ENCODE data around the gene RIC3.

Gene RIC3

DNA sequence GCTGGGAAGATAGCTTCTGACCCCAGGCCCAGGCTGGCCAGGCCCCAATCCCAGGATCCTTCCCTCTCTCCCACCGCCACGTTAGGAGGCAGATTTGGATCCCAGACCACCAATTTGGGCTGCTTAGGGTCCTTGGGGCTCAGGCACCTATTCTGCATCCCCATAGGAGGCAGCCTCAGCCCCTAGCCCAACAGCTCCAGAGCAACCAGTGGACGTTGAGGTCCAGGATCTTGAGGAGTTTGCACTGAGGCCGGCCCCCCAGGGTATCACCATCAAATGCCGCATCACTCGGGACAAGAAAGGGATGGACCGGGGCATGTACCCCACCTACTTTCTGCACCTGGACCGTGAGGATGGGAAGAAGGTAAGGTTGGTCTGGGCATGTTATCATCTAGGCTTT lies 71.8 kb downstream of the RIC3 start:
- H2AFZ ChIP-seq (ENCODE audit: low read length) = no peak overlapping the region

GRCh38 chr11:8096575-8096974 lies 72.2 kb downstream of the RIC3 start:
- H3K4me2 ChIP-seq (ENCODE audit: low read depth, low read length) = no peak overlapping the region
- H4K20me1 ChIP-seq (ENCODE audit: insufficient read depth, low read length) = no peaks in the 10 kb centered on the region
- TF ChIP-seq EZH2 (optimal IDR thresholded peaks at IDR 0.05; ENCODE audit: low read depth, low read length) (no peak), CTCF (IDR thresholded peaks at IDR 0.05; ENCODE audit: low read length) (no peak), EZH2phosphoT487 (IDR thresholded peaks at IDR 0.05; ENCODE audit: low read length) (no peak)
- no peak overlapping the region for H3K4me3 ChIP-seq (ENCODE audit: low read length)
- H3K27ac ChIP-seq (ENCODE audit: low read length) = no peak overlapping the region
- no peaks in the 10 kb centered on the region for H3K4me1 ChIP-seq (ENCODE audit: low read length)
- no peaks in the 10 kb centered on the region for H3K79me2 ChIP-seq (ENCODE audit: low read length)
- H3F3A ChIP-seq (ENCODE audit: insufficient read depth, low read length) = no peaks in the 10 kb centered on the region
- DNase-seq = no peak
- H2AFZ ChIP-seq (ENCODE audit: low read length) = no peak overlapping the region
- no peaks in the 10 kb centered on the region for H3K36me3 ChIP-seq (replicated peaks; ENCODE audit: insufficient read depth, low read length)
- no peak overlapping the region for H3K9ac ChIP-seq (ENCODE audit: low read length)
- no peaks in the 10 kb centered on the region for H3K27me3 ChIP-seq (replicated peaks; ENCODE audit: insufficient read depth, low read length)
- no peaks in the 10 kb centered on the region for H3K9me2 ChIP-seq (replicated peaks; ENCODE audit: insufficient read depth, low read length)
- no peaks in the 10 kb centered on the region for H3K9me3 ChIP-seq (replicated peaks; ENCODE audit: insufficient read depth, low read length)

More for the DNA sequence above, 71.8 kb downstream of the RIC3 start:
- Histone ChIP-seq H3K4me2 (ENCODE audit: low read depth, low read length) (no peak overlapping the region), H3K27ac (ENCODE audit: low read length) (no peak overlapping the region), H4K20me1 (ENCODE audit: insufficient read depth, low read length) (no peaks in the 10 kb centered on the region), H3K9me3 (replicated peaks; ENCODE audit: insufficient read depth, low read length) (no peaks in the 10 kb centered on the region), H3K79me2 (ENCODE audit: low read length) (no peaks in the 10 kb centered on the region), H3K9me2 (replicated peaks; ENCODE audit: insufficient read depth, low read length) (no peaks in the 10 kb centered on the region), H3K36me3 (replicated peaks; ENCODE audit: insufficient read depth, low read length) (no peaks in the 10 kb centered on the region), H3K4me3 (ENCODE audit: low read length) (no peak overlapping the region), H3K4me1 (ENCODE audit: low read length) (no peaks in the 10 kb centered on the region), H3K9ac (ENCODE audit: low read length) (no peak overlapping the region), H3F3A (ENCODE audit: insufficient read depth, low read length) (no peaks in the 10 kb centered on the region), H3K27me3 (replicated peaks; ENCODE audit: insufficient read depth, low read length) (no peaks in the 10 kb centered on the region)
- DNase-seq = no peak
- TF ChIP-seq CTCF (IDR thresholded peaks at IDR 0.05; ENCODE audit: low read length) = no peak
- no peak for TF ChIP-seq EZH2 (optimal IDR thresholded peaks at IDR 0.05; ENCODE audit: low read depth, low read length)

DNA sequence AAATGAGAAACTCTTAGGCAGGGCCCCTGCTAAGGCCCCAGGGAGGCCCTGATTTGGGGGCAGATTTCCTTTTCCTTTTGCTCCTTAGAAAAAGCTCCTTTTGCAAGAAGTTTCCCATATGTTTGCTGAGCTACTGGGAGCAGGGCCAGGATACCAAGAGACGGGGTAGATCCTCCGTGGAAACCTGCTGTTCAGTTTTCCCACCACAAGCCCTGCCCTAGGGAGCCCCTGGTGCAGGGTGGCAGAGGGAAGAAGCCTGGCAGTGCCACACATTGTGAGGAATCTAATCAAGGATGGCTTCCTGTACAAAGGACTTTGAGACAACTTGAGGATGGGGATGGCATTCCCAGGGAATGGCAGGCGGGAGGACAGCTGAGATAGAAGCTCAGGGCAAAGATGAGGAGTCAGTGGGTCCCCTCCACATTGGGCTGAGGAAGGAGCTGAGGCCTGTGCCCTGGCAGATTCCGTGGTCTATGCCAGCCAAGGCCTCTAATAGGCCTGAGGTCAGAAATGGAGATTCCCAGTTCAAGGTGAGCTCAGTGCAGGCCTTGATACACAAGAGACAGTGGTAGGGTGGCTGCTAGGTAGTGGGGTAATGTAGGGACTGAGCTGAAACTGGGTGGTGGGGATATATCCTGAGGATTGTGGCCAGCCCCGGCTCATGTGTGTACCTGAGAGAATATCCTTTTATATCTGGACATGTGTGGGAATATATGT lies 72.9 kb downstream of the RIC3 start:
- H3K9me3 ChIP-seq (replicated peaks; ENCODE audit: insufficient read depth, low read length) = no peaks in the 10 kb centered on the region
- TF ChIP-seq EZH2 (optimal IDR thresholded peaks at IDR 0.05; ENCODE audit: low read depth, low read length) = no peak
- TF ChIP-seq CTCF (IDR thresholded peaks at IDR 0.05; ENCODE audit: low read length) = no peak
- TF ChIP-seq EZH2phosphoT487 (IDR thresholded peaks at IDR 0.05; ENCODE audit: low read length) = no peak
- H3K4me1 ChIP-seq (ENCODE audit: low read length) = no peaks in the 10 kb centered on the region
- H3K36me3 ChIP-seq (replicated peaks; ENCODE audit: insufficient read depth, low read length) = no peaks in the 10 kb centered on the region
- DNase-seq = no peak
- no peaks in the 10 kb centered on the region for H3K79me2 ChIP-seq (ENCODE audit: low read length)
- H3K9me2 ChIP-seq (replicated peaks; ENCODE audit: insufficient read depth, low read length) = no peaks in the 10 kb centered on the region
- H3K27me3 ChIP-seq (replicated peaks; ENCODE audit: insufficient read depth, low read length) = no peaks in the 10 kb centered on the region
- H3K9ac ChIP-seq (ENCODE audit: low read length) = no peak overlapping the region
- no peaks in the 10 kb centered on the region for H4K20me1 ChIP-seq (ENCODE audit: insufficient read depth, low read length)
- no peak overlapping the region for H2AFZ ChIP-seq (ENCODE audit: low read length)
- no peak overlapping the region for H3K4me2 ChIP-seq (ENCODE audit: low read depth, low read length)
- H3K27ac ChIP-seq (ENCODE audit: low read length) = no peak overlapping the region
- no peak overlapping the region for H3K4me3 ChIP-seq (ENCODE audit: low read length)
- no peaks in the 10 kb centered on the region for H3F3A ChIP-seq (ENCODE audit: insufficient read depth, low read length)

Data from MM.1S (cell line).